ENCODE measurements around the gene TAC3.
"Not testable (repeated sequence)": the region's sequence is repeated elsewhere in the genome, so short reads cannot be mapped to it uniquely, and the experiment has no call there.

TAC3 gene

DNA sequence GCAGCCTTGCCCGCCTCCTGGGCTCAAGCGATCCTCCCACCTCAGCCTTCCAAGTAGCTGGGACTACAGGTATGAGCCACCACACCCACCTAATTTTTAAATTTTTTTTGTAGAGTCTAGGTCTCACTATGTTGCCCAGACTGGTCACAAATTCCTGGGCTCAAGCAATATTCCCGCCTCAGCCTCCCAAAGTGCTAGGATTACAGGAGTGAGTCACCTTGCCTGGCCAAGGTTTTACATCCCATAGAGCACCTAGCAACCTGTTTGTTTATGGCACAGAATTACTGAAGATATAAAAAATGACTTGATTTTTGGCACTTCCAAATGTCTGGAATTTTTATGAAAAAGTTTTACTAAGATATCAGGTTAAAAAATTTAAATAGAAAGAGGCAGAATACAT, 17.1 kb upstream of the TAC3 start:
- no peak for DNase-seq

DNA sequence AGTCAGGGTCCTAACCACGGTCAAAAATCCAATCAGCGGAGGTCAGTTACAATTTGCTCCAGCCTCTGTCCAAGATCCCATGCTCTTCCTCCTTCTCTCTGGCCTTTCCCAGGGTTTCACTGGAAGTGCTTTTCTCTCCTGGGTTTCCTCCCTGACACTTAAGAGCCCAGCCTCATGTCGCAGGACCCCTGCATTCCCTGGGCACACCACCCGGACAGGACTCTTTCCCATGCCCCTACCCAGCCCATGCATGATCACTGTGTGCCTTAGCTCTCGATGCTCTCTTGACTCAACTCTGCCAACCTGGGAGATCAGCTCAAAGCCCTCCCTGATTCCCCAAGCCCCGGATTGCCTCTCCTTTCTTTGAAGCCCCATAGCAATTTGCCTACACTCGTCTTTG, 15.5 kb upstream of the TAC3 start:
- DNase-seq = no peak

DNA sequence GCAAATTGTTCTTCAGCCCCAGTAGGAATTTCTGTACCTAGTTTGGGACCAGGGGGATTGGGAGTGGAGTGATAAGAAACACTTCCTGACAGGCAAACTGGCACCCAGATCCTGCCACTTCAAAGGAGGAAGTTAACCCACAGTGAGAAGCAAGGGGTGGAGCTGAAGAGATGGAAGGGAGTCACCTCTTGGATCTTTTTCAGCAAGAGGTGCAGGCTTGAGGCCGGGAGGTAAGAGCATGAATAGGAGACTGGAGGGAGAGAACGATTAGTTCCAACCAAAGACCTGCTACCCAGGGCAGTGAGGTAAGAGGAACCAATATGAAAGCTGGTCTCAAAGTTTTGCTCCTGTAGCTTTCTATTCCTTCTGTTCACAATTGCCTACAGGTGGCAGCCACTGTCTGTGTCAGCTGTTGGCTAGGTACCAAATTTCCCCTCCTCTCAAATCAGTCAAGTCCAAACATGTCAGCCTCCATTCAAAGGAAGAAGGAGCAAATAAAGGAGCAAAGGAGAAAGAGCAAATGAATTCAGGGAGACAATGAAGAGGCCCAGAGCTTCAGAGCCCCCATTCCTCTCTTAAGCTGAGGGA, 14.9 kb upstream of the TAC3 start:
- DNase-seq = peak; percentile 28

DNA sequence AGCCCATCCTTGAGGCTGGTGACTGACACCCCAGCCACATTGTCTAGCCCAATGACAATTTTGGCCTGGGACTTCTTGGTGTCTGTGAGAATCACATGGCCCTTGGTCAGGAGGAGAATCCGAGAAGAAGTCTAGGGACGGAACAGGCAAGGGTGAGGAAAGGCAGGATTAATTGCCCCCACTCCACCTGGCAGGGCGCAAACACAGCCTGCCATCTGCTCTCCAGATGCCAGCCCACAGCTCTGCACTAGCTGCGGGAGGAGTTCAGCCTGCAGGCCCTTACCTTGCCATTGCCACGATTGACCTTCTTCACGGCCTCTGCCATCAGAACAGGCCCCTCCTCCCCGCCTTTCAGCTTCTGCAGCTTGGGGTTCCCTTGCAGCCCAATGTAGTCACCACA, 13.1 kb upstream of the TAC3 start:
- peak; percentile 29 for DNase-seq

DNA sequence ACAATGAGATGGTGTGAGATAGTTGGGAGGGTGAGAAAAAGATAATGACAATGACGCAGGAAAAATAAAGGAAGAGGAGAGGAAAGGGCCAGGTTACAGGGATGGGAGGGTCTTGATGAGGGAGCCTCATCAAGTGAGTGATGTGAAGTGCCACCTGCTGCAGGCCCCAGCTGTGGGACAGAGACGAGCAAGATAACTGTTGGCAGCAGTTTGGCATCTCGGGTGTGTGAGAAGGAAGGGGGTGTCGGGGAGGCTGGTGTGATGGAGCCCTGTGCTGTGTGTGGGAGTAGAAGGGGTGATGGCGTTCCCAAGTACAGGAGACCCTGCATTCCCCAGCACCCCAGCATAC, 11.4 kb upstream of the TAC3 start:
- DNase-seq = no peak

DNA sequence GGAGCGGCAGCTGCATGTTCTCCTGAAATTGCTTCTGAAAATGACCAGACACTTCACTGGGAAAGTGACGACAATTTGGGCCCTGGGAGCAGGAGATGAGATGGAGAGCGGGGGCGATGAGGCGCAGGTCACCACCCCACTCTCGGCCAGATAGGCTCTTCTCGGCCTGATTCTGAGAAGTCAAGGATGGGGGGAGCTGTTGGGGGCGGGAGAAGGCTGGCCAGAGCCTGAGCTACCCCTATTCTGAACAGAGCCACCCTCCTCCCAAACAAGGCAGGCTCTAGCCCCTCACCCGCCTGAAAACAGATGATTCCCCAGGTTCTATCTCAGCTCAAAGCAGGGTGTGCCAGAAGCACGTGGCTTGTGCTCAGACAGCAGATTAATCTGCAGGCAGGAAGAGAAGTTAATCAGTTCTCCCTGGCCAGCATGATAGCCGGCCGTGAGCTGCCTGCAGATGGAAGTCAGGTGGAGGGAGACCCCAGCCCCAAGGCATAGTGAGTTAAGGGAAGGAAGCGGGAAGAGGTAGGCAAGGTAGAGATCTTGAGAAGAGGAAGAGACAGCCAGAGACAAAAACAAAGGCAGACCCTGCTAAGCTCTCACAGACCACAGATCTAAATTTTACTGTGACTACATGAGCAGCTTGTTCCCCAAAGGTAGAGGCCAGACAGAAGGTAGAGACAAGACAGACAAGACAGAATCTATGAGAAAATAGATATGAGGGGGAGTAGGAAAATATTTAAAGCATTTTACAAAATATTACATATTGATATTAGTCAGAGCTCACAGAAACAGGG, 10.9 kb upstream of the TAC3 start:
- DNase-seq = no peak

DNA sequence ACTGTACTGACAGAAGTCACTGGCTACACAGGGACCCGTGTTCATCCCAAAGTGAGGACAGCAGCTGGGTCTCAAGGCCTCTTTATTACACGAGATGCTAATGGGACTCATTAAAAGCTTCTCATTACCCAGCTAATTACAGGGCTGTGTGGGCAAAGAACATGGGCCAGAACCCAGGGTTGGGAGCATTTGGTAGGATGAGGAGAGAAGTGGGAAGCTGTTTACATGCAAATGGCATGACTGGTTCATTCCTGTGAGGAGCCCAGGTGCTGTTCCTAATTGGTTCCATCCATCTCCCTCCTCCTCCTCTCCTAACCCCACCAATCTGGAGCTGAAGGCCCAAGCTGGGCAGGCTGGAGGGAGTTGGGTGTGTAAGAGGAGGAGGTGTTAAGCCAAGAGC, 8.9 kb upstream of the TAC3 start:
- no peak for DNase-seq

DNA sequence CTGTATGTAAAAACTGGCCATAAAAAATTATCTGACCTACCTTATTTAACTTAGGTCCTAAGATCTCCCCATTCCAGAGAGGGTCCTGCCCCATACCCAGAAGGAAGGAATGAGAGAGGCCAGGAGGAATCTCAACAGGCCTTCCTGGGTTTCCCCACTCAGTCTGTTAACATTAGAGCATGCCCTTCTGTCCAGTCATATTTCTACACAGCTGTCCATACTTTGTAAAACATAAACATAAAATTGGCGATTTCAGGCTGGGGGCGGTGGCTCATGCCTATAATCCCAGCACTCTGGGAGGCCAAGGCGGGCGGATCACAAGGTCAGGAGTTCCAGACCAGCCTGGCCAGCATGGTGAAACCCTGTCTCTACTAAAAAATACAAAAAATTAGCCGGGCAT, 6.0 kb upstream of the TAC3 start:
- DNase-seq = not testable (repeated sequence)

DNA sequence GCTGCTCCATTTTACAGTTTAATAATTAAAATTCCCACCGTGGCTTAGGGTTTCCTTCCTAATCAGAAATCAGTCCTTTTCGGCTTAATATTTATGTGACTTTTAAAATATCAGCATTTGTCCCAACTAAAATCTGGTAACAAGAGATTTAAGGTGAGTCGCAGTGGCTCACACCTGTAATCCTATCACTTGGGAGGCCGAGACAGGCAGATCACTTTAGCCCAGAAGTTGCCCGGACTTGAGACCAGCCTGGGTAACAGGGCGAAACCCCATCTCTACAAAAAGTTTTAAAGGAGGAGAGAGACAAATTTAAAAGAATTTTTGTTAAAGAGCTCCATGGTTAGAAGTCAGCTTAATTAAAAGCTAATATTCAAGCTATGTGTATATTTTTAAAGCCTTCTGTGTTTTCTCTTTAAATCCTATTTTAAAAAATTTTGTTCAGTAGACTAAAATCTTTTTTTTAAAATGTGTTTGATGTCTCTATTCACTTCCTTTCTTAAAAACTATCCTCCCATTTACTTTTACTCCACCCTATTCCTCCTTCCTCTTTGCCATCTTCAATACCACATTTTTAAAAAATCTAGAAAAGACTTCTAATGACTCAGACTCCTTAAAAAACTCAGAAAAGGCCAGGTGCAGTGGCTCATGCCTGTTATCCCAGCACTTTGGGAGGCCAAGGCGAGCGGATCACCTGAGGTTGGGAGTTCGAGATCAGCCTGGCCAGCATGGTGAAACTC, 3.8 kb upstream of the TAC3 start:
- no peak for DNase-seq

DNA sequence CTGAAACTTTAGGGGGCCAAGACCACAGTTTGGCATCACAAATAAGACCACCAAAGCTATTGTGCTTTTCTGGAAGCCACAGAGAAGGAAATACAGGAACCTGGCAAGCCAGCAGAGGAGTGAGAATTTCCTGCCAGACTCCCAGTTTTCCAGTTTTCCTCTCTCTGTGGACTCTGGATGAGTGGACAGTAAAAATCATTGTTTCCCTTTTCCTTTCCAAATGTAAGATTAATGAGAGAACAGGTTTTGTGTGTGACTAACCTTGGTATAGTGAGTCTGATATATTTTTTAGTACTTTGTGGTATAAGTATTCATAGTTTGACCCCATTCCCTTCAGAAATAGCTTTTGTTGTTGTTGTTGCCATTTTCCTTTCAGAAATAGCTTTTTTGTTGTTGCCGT, 2.6 kb upstream of the TAC3 start:
- DNase-seq = no peak

DNA sequence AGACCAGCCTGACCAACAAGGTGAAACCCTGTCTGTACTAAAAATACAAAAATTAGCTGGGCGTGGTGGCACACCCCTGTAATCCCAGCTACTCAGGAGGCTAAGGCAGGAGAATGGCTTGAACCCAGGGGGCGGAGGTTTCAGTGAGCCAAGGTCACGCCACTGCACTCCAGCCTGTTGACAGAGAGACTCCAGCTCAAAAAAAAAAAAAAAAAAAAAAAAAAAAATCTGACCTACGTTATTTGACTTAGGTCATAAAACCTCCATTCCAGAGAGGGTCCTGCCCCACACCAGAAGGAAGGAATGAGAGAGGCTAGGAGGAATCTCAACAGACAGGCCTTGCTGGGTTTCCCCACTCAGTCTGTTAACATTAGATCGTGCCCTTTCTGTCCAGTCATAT, 2.0 kb upstream of the TAC3 start:
- not testable (repeated sequence) for DNase-seq

DNA sequence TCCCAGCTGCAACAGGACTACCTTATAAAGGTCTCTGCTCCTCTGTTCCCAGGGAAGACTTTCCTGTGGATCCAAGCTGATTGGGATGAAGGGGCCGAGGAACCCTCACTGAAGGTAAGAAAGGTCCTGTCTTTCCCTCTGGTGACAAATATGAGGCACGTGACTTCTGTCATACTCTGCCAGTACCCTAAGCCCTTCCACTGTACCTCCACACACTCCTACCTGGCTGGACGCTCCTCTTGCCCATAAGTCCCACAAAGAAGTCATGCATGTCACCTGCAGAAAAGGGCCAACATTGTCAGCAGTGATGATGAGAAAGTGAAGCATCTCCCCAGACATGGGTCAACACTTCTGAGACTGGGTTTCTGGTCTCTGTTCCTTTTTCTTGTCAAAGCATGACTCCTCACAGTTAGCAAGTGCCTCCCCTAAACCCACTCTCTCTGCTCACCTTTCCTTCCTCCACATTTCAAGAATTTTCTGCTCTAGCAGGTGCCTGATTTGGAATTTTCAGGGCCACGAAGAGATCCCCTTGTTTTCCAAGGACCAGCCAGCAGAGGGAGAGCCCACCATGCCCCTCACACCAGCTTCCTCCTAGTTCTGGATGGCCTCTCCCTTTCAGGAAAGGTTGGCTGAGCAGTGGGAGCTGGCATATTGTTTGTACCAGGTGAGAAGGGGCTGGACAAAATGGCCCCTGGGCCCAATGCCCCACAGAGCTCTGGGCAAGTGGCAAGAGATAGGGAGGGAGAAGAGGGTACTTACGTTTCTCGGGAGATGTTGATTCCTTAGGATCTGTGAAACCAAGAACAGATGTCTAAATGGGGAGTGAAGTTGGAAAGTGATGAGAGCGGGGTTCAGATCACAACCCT, 3.5 kb downstream of the TAC3 start:
- DNase-seq = no peak

DNA sequence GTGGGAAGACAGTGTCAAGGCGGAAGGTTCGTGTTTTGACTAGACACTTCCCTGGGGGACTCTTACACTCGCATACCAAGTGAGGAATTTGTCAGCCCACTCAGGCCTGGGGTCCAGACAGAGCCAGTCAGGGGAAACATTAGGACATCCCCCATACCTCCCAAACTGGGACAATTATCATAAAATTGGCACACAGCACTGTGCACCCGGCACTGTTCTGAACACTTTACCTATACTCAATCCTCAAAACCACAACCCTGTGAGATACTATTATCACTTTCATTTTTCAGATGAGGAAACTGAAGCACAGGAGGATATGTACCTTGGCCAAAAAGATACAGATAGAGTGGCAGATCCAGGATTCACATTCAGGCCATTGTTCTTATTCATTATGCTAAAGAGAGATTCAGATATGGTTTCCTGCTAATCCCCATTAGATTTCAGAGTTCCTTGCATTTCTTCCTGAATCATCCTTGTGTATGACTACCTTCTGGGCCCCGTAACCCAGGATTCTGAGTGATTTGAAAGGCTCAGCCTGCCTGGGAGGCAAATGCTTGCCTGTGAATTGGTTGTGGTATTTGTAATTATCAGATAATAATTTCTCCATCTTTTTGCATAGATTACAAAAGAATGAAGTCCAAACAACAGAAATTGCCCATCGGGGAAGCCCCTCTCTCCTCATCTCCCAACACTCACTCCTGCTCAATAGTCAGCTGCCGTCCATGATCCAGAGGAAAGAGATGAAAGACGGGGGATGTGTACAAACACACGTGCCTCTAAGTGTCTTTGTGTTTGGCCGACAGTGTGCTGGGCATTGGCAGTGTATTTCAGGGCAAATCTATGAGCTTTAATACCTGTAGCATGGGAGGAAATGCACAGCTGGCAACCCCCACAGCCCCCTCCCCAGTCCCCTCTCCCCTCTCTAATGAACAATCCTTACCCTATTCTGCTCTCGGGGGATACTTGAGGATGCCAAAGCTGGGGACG, 4.6 kb downstream of the TAC3 start:
- DNase-seq = no peak

DNA sequence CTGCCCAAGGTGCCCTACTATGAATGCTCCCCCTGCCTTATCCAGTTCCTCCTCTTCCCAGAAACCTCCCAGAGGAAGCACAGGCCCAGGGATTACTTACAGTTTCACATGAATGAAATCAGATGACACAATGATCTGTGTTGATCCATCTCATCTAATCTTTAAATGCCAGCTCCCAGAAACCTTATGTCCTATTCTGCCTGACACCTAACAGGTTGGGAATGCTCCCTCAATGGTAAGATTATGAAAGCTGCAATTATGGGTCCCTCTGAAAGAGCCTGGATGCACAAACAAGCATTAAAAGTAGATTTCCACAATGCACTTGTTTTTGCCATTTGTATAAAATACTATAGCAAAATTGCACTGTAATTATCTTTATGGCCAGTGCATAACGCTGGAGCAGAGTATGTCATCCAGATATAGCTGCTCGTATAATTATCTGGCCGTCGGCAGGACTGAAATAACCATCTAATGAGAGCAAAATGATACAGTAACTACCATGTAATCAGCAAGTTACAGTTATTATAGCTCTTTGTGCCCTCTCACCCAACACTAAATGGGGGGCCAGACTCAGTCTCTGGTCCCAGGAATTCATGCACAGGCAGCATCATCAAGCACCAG, 5.6 kb downstream of the TAC3 start:
- DNase-seq = no peak

DNA sequence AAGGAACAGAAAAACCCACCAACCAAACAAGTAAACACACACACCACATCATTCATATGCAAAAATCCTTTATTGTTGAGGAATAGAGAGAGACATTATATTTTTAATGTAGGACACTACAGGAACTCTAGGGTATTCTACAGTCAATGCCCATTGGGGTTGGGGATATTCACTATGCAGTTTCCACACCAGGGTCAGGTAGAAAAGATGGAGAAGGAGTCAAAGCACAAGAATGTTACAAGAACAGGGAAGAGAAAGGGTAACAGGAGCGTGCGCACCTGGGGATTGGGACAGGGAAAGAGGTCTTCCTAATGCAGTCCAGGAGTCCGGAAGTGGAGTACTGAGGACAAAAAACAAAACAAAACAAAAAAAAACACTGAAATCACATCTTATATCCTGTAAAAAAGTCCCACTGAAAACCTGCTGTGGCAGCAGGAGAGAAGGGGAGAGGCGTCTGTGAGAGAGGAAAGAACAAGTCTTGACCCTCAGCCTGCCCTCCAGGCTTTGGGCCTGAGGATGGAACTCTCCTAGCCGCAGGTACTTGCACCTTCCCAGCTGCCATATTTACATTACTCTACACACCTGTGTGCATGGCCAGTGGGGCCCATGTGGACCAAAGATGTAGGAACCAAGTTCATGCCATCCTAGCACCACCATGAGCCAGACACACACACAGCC, 6.2 kb downstream of the TAC3 start:
- no peak for DNase-seq

DNA sequence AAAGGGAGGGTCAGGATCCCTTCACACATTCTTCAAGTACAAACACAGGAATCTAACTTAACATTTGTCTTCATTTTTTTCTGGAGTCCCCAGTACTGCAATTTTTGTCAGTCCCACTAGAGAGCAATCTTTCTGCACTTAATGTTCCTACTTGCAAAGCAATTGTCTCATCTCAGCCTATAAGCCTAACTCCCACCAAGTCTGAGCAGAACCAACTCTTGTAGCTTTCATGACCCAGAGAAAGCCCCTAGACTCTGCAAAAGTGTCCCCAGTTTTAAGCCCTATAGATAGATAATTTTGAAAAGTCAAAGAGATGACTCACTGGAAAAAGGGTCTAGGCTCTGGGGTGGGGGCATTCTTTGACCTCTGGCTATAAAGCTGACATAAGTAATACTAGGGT, 8.2 kb downstream of the TAC3 start:
- peak; percentile 47 for DNase-seq

DNA sequence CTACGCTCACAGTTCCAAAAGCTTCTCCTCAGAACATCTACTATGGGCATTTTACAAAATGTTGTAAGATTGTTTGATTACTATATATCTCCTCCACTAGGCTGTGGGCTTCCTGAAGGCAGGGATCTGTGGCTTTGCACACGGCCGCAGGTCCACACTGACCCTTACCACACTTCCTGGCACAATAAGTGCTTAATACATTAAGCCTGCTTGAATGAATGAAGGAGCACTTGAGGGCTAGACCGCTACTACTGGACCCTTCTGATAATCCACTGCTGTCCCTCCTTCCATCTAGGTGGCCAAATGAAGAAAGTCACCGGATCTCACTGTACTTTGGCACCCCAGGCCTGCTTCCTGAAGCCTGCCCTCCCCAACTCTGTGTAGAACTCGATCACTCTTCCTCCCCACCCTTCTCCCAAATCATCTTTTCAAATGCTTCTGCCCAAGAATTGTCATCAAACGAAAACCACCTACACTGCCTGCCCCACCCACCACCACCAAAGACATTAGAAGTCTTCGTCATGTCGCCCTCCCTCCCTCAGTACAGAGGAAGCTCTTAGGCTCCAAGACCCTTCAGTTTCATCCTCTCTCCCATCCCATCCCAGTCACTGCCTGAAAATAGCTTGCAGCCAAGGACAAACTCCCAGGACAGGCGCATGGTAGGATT, 9.4 kb downstream of the TAC3 start:
- DNase-seq = no peak

DNA sequence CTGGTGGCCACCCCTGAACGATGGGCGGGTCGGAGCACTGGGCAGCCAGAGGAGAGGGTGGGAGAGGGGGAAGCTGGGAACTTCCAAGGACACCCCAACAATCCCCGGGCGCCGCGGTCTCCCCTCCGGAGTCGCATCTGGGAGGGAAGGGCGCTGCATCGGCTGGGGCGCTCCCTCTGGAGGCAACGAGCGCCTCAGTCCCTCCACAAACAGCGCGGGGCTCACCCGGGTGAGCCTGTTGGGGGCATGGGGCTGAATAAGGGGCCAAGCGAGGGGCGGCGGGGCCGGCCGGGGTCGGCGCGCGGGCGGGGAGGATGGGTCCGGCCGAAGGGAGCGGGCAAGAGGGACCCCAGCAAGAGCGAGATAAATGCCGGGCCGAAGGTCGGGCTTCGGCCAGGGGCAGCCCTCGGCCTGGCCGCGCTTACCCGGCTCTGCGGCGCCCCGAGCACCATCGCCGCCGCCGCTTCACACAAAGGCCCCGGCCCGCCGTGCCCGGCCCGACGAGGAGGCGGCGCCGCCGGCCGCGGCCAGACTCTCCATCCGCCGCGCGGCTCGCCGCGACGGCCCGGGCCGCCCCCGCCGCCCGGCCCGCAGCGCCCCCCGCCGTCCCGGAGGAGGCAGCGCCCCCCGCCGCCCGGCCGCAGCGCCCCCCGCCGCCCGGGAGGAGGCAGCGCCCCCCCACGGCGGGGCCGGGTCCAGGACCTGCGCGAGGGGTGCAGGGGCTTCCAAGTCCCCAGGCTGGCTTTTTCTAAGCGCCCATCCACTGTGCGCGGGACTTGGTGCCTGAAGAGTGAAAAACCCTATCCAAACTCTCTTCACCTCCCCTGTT, 10.1 kb downstream of the TAC3 start, which contains the start of gene ZBTB39:
ZBTB39 (minus strand) TSS at position 567 of the 829 bp plus-strand sequence. CDS start 1,629 bp downstream, outside the sequence.
- no peak for DNase-seq

DNA sequence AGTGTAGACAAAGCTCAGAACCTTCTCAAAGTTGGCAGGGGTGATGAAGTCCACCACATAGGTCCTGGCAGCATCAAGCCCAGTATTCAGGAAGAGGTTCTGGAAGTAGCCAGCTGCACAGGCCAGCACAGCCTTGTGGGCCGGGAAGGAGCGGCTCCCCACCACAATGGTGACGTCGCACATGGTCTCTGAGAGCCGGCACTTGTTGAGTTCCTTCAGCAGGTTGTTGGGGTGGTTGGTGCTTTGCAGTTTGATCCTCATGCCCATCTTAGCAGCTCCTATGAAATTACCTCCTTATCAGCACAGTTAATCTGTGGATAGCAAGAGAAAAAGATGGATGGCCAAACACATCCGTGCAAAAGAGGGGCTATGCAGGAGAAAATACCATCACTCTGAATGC, 11.7 kb downstream of the TAC3 start:
- no peak for DNase-seq
